ENCODE results near the gene CHD2.

GRCh38 chr15:92897620-92898019, 2.5 kb upstream of the CHD2 start:
- no peak for TF ChIP-seq POLR2A (IDR thresholded peaks at IDR 0.05; ENCODE audit: low read depth, low read length)
- no peak for TF ChIP-seq TARDBP (IDR thresholded peaks at IDR 0.05; ENCODE audit: borderline replicate concordance)
- no peak for TF ChIP-seq MEF2B (IDR thresholded peaks at IDR 0.05; ENCODE audit: partially characterized antibody, poor library complexity, severe bottlenecking)
- TF ChIP-seq POLR2AphosphoS5 (IDR thresholded peaks at IDR 0.05; ENCODE audit: low read length), result no peak
- no peak for TF ChIP-seq POU2F2 (IDR thresholded peaks at IDR 0.05; ENCODE audit: borderline replicate concordance, low read depth, low read length)
- TF ChIP-seq ZBTB11 (CRISPR knock-in tag; IDR thresholded peaks at IDR 0.05), result no peak
- TF ChIP-seq STAT1 (conservative IDR thresholded peaks at IDR 0.05), result no peak
- TF ChIP-seq CTCF (IDR thresholded peaks at IDR 0.05 in 2 of 3, conservative IDR thresholded peaks at IDR 0.05 in 1 of 3; ENCODE audit: control insufficient read depth in 2 of 3, extremely low read depth in 1 of 3, insufficient read depth in 1 of 3, low read depth in 3 of 3, low read length in 3 of 3), result no peak
- no peak for TF ChIP-seq NFIC (IDR thresholded peaks at IDR 0.05; ENCODE audit: low read depth, low read length)
- no peak for TF ChIP-seq USF1 (IDR thresholded peaks at IDR 0.05; ENCODE audit: borderline replicate concordance, extremely low read length, insufficient read depth, low read depth, low read length)
- no peak for TF ChIP-seq SP1 (IDR thresholded peaks at IDR 0.05; ENCODE audit: low read depth, low read length)
- TF ChIP-seq REST (IDR thresholded peaks at IDR 0.05; ENCODE audit: low read depth, low read length), result no peak
- TF ChIP-seq WRNIP1 (IDR thresholded peaks at IDR 0.05; ENCODE audit: borderline replicate concordance, low read depth, low read length), result no peak
- no peak for TF ChIP-seq BACH1 (IDR thresholded peaks at IDR 0.05; ENCODE audit: borderline replicate concordance)

Measured in GM12878 (cell line).